ENCODE data around the gene EYS. TPM values are rescaled to one million over a fixed set of nuclear protein-coding genes. Genes with fewer than 3 reads are reported as not detected.

The EYS gene
- total RNA-seq, 1 experiment from 2014 or later: not detected

DNA sequence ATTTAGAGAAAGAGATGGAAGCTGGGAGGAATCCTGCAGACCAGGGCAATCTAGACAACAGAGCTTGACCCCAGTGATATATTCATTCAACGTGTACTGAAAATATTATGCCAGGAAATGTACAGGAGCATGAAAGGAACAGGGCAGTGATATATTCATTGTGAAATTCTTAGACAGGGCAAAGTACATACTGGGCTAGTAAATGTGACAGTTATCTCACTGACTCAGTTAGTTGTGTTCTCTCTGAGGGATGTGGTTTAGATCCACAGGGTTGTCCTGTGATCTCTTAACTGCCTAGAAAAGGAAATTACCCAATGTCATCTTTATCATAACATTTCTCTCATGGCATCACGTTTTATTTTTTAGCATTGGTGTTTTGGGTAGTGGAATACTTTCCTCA, 891.3 kb downstream of the EYS start:
- H3K4me3 Mint-ChIP-seq: no peak overlapping the region

More for the DNA sequence above, 891.3 kb downstream of the EYS start:
- Mint-ChIP-seq H3K27me3 (ENCODE audit: low read depth) (no peaks in the 10 kb centered on the region; the same call in 1 of the 2 replicates), H3K9me3 (no peaks in the 10 kb centered on the region), H3K36me3 (ENCODE audit: insufficient read depth in 1 of 3, low read depth in 3 of 3) (no peaks in the 10 kb centered on the region), H3K4me1 (no peaks in the 10 kb centered on the region), H3K27ac (no peak overlapping the region)
- TF ChIP-seq, protein P1, sequence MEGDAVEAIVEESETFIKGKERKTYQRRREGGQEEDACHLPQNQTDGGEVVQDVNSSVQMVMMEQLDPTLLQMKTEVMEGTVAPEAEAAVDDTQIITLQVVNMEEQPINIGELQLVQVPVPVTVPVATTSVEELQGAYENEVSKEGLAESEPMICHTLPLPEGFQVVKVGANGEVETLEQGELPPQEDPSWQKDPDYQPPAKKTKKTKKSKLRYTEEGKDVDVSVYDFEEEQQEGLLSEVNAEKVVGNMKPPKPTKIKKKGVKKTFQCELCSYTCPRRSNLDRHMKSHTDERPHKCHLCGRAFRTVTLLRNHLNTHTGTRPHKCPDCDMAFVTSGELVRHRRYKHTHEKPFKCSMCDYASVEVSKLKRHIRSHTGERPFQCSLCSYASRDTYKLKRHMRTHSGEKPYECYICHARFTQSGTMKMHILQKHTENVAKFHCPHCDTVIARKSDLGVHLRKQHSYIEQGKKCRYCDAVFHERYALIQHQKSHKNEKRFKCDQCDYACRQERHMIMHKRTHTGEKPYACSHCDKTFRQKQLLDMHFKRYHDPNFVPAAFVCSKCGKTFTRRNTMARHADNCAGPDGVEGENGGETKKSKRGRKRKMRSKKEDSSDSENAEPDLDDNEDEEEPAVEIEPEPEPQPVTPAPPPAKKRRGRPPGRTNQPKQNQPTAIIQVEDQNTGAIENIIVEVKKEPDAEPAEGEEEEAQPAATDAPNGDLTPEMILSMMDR (conservative IDR thresholded peaks at IDR 0.05): no peak
- Histone ChIP-seq H3K9me3 (ENCODE audit: control insufficient read depth, low read depth, low read length) (no peaks in the 10 kb centered on the region), H3K79me1 (ENCODE audit: insufficient read depth, low read depth, low read length, poor library complexity, severe bottlenecking) (no peaks in the 10 kb centered on the region), H3K27ac (ENCODE audit: insufficient read length, low read depth, low read length) (no peak overlapping the region), H2AK5ac (ENCODE audit: insufficient read length, low read length) (no peak overlapping the region), H3K79me2 (ENCODE audit: insufficient read depth, low read length) (no peaks in the 10 kb centered on the region), H3K4me2 (ENCODE audit: insufficient read depth, insufficient read length, low read length) (no peak overlapping the region), H3K9ac (ENCODE audit: extremely low read depth, insufficient read length, low read length) (no peak overlapping the region), H2BK5ac (ENCODE audit: insufficient read length, low read length) (no peak overlapping the region), H2BK15ac (ENCODE audit: low read depth, low read length) (no peak overlapping the region), H3K27me3 (ENCODE audit: insufficient read depth, low read length) (no peaks in the 10 kb centered on the region), H2BK12ac (ENCODE audit: insufficient read length, low read depth, low read length) (no peak overlapping the region), H2BK20ac (ENCODE audit: low read depth, low read length, poor library complexity, severe bottlenecking) (no peak overlapping the region), H4K20me1 (ENCODE audit: control insufficient read depth, insufficient read depth, insufficient read length) (no peaks in the 10 kb centered on the region), H3K4ac (ENCODE audit: low read depth, low read length) (no peak overlapping the region), H3K18ac (ENCODE audit: insufficient read length, low read depth, low read length) (no peak overlapping the region), H4K5ac (ENCODE audit: insufficient read length, low read depth, low read length) (no peak overlapping the region), H4K91ac (ENCODE audit: insufficient read length, low read depth, low read length) (no peak overlapping the region), H3K56ac (ENCODE audit: insufficient read length, low read depth, low read length) (no peak overlapping the region), H3K23me2 (ENCODE audit: insufficient read length, low read depth, low read length, poor library complexity, severe bottlenecking) (no peaks in the 10 kb centered on the region), H3K14ac (ENCODE audit: insufficient read depth, low read length) (no peak overlapping the region), H3K23ac (ENCODE audit: insufficient read length, low read depth, low read length) (no peak overlapping the region), H4K8ac (replicated peaks; ENCODE audit: insufficient read length, low read depth, low read length) (no peak overlapping the region), H2AFZ (ENCODE audit: low read length) (no peak overlapping the region), H3T11ph (ENCODE audit: low read length) (no peak overlapping the region), H3K4me1 (ENCODE audit: insufficient read depth, low read length) (no peaks in the 10 kb centered on the region), H2BK120ac (ENCODE audit: low read depth, low read length, poor library complexity, severe bottlenecking) (no peak overlapping the region)
- no peak for DNase-seq
- WGBS (ENCODE audit: extremely low coverage, insufficient read length, low lambda C conversion rate): no CpG with 5 or more reads among the region's 2 CpGs
